Mesenchymal stem cell (in vitro differentiated cells and primary cell): ENCODE measurements around the gene C1orf35.

Experiments
- DNase-seq: peaks from one replicate; pipeline ENCODE4 v3.0.0-alpha.2; 2013
- H2AFZ ChIP-seq: one replicate; pipeline ENCODE4 v1.6.1; 2013; ENCODE audit warnings: low read depth, mild to moderate bottlenecking, control low read depth, inconsistent platforms, low read length, moderate library complexity
- H2AK5ac ChIP-seq: 2 replicates; pipeline ENCODE4 v1.6.1; 2013; ENCODE audit warnings: low read length, moderate library complexity, mild to moderate bottlenecking, inconsistent platforms; ENCODE audit not compliant: severe bottlenecking
- H2BK120ac ChIP-seq: one replicate; pipeline ENCODE4 v1.6.1; 2013; ENCODE audit warnings: low read depth, mild to moderate bottlenecking, inconsistent platforms, low read length, moderate library complexity
- H2BK12ac ChIP-seq, 2 experiments: one replicate each; pipeline ENCODE4 v1.6.1; 2013; ENCODE audit warnings: inconsistent platforms in 2 of 2, low read length in 2 of 2, mild to moderate bottlenecking in 2 of 2, moderate library complexity in 2 of 2, control low read depth in 1 of 2
- H2BK15ac ChIP-seq: one replicate; pipeline ENCODE4 v1.6.1; 2013; ENCODE audit warnings: mild to moderate bottlenecking, low read depth, inconsistent platforms; ENCODE audit not compliant: poor library complexity, severe bottlenecking
- H2BK5ac ChIP-seq: 2 replicates; pipeline ENCODE4 v1.6.1; 2013; ENCODE audit warnings: low read depth, mild to moderate bottlenecking, low read length, control low read depth, inconsistent platforms; ENCODE audit not compliant: poor library complexity, severe bottlenecking
- H3K14ac ChIP-seq, 2 experiments: one replicate each; pipeline ENCODE4 v1.6.1; 2013; ENCODE audit warnings: inconsistent platforms in 2 of 2, low read length in 2 of 2, control low read depth in 1 of 2, mild to moderate bottlenecking in 1 of 2, moderate library complexity in 1 of 2
- H3K18ac ChIP-seq, 2 experiments: one replicate each; pipeline ENCODE4 v1.6.1; 2013; ENCODE audit warnings: inconsistent platforms in 2 of 2, low read length in 2 of 2, control low read depth in 1 of 2, low read depth in 1 of 2, mild to moderate bottlenecking in 1 of 2
- H3K23ac ChIP-seq, 2 experiments: one replicate each; pipeline ENCODE4 v1.6.1; 2013; ENCODE audit warnings: inconsistent platforms in 2 of 2, low read length in 2 of 2, mild to moderate bottlenecking in 2 of 2, moderate library complexity in 2 of 2, control low read depth in 1 of 2
- H3K27ac ChIP-seq: 2 replicates; pipeline ENCODE4 v1.5.1; 2013; ENCODE audit warnings: mild to moderate bottlenecking, moderate library complexity, low read length, control low read depth, inconsistent platforms; ENCODE audit not compliant: poor library complexity, severe bottlenecking
- H3K27me3 ChIP-seq, 2 experiments: 2 replicates each; pipeline versions ENCODE4 v1.6.1 to v1.7.0; 2013; ENCODE audit warnings: low read length in 2 of 2, mild to moderate bottlenecking in 2 of 2, moderate library complexity in 2 of 2, control low read depth in 1 of 2, inconsistent platforms in 1 of 2; ENCODE audit not compliant: control insufficient read depth in 1 of 2, insufficient read depth in 1 of 2
- H3K36me3 ChIP-seq, 2 experiments: 2 replicates each; pipeline versions ENCODE4 v1.6.1 to v1.7.0; 2013; ENCODE audit warnings: low read length in 2 of 2, control low read depth in 1 of 2, inconsistent platforms in 1 of 2, low read depth in 1 of 2, mild to moderate bottlenecking in 1 of 2; ENCODE audit not compliant: insufficient read depth in 2 of 2, control insufficient read depth in 1 of 2
- H3K4ac ChIP-seq, 2 experiments: one replicate each; pipeline ENCODE4 v1.6.1; 2013; ENCODE audit warnings: inconsistent platforms in 2 of 2, low read length in 2 of 2, mild to moderate bottlenecking in 2 of 2, moderate library complexity in 2 of 2, control low read depth in 1 of 2, low read depth in 1 of 2
- H3K4me1 ChIP-seq: 2 replicates; pipeline ENCODE4 v1.6.1; 2013; ENCODE audit warnings: low read depth, low read length, control low read depth; ENCODE audit not compliant: control insufficient read depth, insufficient read depth
- H3K4me2 ChIP-seq: 2 replicates; pipeline ENCODE4 v1.6.1; 2013; ENCODE audit warnings: low read length, mild to moderate bottlenecking, inconsistent platforms; ENCODE audit not compliant: poor library complexity, severe bottlenecking
- H3K4me3 ChIP-seq, 2 experiments: 2 replicates each; pipeline versions ENCODE4 v1.5.1 to v1.7.0; 2013; ENCODE audit warnings: low read length in 2 of 2, mild to moderate bottlenecking in 2 of 2, control low read depth in 1 of 2, low read depth in 1 of 2; ENCODE audit not compliant: insufficient read depth in 1 of 2
- H3K79me1 ChIP-seq: replicated peaks from 2 replicates; pipeline ENCODE4 v1.6.1; 2013; ENCODE audit warnings: mild to moderate bottlenecking, control low read depth, low read length, inconsistent platforms; ENCODE audit not compliant: poor library complexity, severe bottlenecking
- H3K9ac ChIP-seq: 2 replicates; pipeline ENCODE4 v1.7.0; 2013; ENCODE audit warnings: mild to moderate bottlenecking, low read length, moderate library complexity
- H3K9me3 ChIP-seq: 2 replicates; pipeline ENCODE4 v1.7.0; 2013; ENCODE audit warnings: mild to moderate bottlenecking, low read length; ENCODE audit not compliant: control insufficient read depth
- H4K8ac ChIP-seq: one replicate; pipeline ENCODE4 v1.6.1; 2013; ENCODE audit warnings: inconsistent platforms, mild to moderate bottlenecking, low read length, moderate library complexity
- H4K91ac ChIP-seq: one replicate; pipeline ENCODE4 v1.6.1; 2013; ENCODE audit warnings: mild to moderate bottlenecking, low read length, inconsistent platforms
- WGBS: methylation state at CpG from one replicate; pipeline ENCODE4 v1.1.7; 2013; ENCODE audit warnings: mixed read lengths; 5-methylcytosine and 5-hydroxymethylcytosine counted together

C1orf35 gene

DNA sequence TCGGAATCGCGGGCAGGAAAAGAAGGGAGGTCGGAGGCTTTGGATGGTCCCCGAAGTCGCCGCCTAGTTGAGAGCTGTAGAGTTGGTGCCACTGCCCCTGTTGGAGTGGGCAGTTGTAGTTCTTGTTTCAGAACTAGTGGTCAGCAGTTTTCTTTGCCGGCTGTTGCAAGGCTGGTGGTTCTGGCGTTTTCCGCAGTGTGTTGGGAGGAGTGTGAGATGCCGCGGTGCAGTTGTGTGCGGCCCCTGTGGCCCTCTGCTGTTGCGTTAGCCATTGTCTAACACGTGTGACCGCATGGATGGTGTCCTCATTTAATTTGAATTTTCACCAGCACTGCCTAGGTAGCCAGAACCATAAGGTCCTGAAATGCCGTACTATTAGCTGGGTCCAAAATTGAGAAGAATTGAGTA lies 19.2 kb downstream of the C1orf35 start:
- whole genome bisulfite sequencing, result 11% methylated on average over 17 of the region's 17 CpGs
- no peak overlapping the region for H4K8ac ChIP-seq
- H3K79me1 ChIP-seq, result peaks cover 20% of the 10 kb centered on the region
- peak overlapping the region; percentile 99 for H3K9ac ChIP-seq
- H3K4me3 ChIP-seq, result peak overlapping the region; percentile 95 to 96
- no peaks in the 10 kb centered on the region for H3K9me3 ChIP-seq
- H3K14ac ChIP-seq, result peak overlapping the region in 1 of 2 experiments; percentile 99
- peak overlapping the region in 1 of 2 experiments; percentile 75 for H2BK12ac ChIP-seq
- H2AK5ac ChIP-seq, result no peak overlapping the region
- peak overlapping the region; percentile 80 to 96 for H3K18ac ChIP-seq
- no peak overlapping the region for H2AFZ ChIP-seq
- DNase-seq, result peak; percentile 56
- no peak overlapping the region for H2BK120ac ChIP-seq
- H3K36me3 ChIP-seq, result peaks cover 16 to 17% of the 10 kb centered on the region in 2 experiments
- peak overlapping the region; percentile 69 for H3K27ac ChIP-seq
- H3K4me2 ChIP-seq, result peak overlapping the region; percentile 85
- H2BK15ac ChIP-seq, result no peak overlapping the region
- H3K4me1 ChIP-seq, result peaks cover 41% of the 10 kb centered on the region
- no peak overlapping the region for H4K91ac ChIP-seq
- H3K27me3 ChIP-seq, result no peaks in the 10 kb centered on the region
- H2BK5ac ChIP-seq, result no peak overlapping the region
- peak overlapping the region in 1 of 2 experiments; percentile 100 for H3K4ac ChIP-seq
- H3K23ac ChIP-seq, result peak overlapping the region in 1 of 2 experiments; percentile 95

DNA sequence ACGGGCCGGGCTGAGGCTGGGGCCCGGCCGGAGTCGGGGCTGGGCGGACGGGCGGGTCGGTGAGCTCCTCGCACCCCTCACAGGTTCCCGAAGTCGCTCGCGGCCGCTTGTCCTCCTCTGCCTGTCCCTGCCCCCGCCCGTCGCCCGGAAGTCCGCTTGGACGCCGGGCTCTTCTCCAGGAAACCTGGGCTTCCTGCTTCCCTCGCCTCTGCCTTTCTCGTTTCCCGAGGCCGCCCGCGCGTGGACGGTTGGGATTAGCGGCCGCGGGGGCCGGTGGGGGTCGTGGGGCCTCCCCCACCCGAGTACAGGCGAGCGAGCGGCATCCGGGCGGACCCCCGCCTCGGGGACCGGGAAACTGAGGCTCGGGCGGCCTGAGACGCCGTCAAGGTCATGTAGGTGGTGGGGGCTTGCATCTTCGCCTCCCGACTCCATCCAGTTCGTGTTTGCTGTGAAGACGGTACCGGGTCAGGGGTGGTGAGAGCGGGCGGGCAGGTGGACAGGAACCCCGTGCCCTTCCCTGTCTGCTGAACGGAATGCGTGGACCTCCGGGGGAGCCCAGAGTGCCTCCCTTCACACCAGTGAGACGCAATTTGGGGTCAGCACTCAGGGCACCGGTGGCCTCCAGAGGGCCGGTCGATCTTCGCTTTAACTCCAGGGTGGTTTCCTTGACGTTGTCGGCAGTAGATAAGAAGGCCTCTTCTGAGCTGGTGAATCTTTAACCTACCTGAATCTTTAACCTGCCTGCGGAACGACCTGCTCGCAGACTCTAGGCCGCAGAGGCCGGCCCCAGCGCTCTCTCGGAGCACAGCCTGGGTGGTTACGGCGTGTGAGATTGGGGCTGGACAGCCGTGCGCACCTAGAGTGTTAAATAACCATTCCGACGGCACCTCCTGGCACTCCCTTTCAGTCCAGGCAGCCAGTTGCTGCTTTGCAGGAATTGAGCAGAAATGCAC lies 19.9 kb downstream of the C1orf35 start:
- Histone ChIP-seq H2AFZ (no peak overlapping the region), H3K79me1 (peaks cover 20% of the 10 kb centered on the region), H3K18ac (peak overlapping the region; percentile 96 to 99), H3K14ac (peak overlapping the region; percentile 62 to 99), H3K4ac (peak overlapping the region; percentile 99 to 100), H3K4me3 (peak overlapping the region; percentile 95 to 96), H2BK5ac (peak overlapping the region; percentile 90), H3K27ac (peak overlapping the region; percentile 69), H3K23ac (peak overlapping the region; percentile 1 to 95), H3K4me2 (peak overlapping the region; percentile 85), H2BK12ac (peak overlapping the region; percentile 7 to 75), H2BK15ac (peak overlapping the region; percentile 82), H3K4me1 (peaks cover 38% of the 10 kb centered on the region), H3K36me3 (peaks cover 11 to 13% of the 10 kb centered on the region in 2 experiments), H3K27me3 (no peaks in the 10 kb centered on the region), H2AK5ac (peak overlapping the region; percentile 57), H3K9me3 (no peaks in the 10 kb centered on the region), H4K91ac (peak overlapping the region; percentile 99), H4K8ac (peak overlapping the region; percentile 96), H2BK120ac (peak overlapping the region; percentile 100), H3K9ac (peak overlapping the region; percentile 99)
- peak; percentile 26 for DNase-seq
- under 1% methylated on average over 70 of the region's 79 CpGs for WGBS

DNA sequence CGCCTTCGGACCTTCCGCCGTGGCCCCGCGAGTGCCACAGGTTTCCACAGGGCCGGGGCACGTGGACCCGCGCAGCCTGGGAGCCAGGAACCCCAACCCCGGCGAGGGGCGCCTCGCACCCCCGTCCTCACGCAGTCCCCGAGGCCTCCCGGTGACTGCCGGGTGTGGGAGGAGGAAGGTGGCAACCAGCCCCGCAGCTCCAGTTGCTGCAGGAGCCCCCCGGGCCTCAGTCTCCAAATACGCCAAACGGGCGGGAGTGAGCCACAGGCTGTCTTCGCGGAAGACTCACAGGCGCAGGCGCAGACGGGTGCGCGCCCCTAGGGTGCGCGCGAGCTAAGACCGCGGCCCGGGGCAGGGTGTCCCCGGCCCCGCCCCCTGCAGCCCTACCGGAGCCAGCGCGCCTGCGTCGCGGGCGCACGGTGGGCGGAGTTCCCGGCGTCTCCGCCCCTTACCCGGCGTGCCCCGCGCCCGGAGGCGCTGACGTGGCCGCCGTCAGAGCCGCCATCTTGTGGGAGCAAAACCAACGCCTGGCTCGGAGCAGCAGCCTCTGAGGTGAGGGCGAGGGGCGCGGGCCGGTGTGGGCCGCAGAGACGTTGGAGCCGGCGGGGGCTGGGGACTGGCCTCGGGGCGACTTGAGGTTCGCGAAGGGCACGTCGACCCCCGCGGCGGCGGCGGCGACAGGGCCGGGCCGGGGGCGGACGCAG lies 20.8 kb downstream of the C1orf35 start, which contains the start of gene ARF1:
Gene ARF1, plus strand, starts transcription at position 495 of the 704 bp plus-strand sequence. CDS start 14,407 bp downstream, outside the sequence.
- H3K14ac ChIP-seq, result peak within 1 kb of the TSS; percentile 67 to 99
- peak within 1 kb of the TSS; percentile 96 for H3K4me2 ChIP-seq

More for the DNA sequence above, 20.8 kb downstream of the C1orf35 start, which contains the start of gene ARF1:
- Histone ChIP-seq H2BK5ac (peak within 1 kb of the TSS; percentile 90), H3K23ac (peak within 1 kb of the TSS; percentile 1 to 95), H3K4me3 (peak within 1 kb of the TSS; percentile 95 to 96), H3K27me3 (no peaks in the 10 kb centered on the region), H4K8ac (peak within 1 kb of the TSS; percentile 96), H3K9me3 (no peaks in the 10 kb centered on the region), H2AK5ac (peak within 1 kb of the TSS; percentile 57), H3K4me1 (peaks cover 32% of the 10 kb centered on the region), H4K91ac (peak within 1 kb of the TSS; percentile 99), H3K9ac (peak within 1 kb of the TSS; percentile 99), H2BK15ac (peak within 1 kb of the TSS; percentile 82), H3K18ac (peak within 1 kb of the TSS; percentile 96 to 99), H2BK12ac (peak within 1 kb of the TSS; percentile 7 to 75), H3K4ac (peak within 1 kb of the TSS; percentile 99 to 100), H3K79me1 (peaks cover 22% of the 10 kb centered on the region), H2AFZ (peak within 1 kb of the TSS; percentile 48), H3K36me3 (peaks cover 9% of the 10 kb centered on the region in 2 experiments), H2BK120ac (peak within 1 kb of the TSS; percentile 100), H3K27ac (peak within 1 kb of the TSS; percentile 69)
- peak; percentile 87 for DNase-seq
- WGBS, result under 1% methylated on average over 68 of the region's 87 CpGs
